HG02588 (cell line): ENCODE results near the gene KIF1A.
"Not testable (repeated sequence)": the region's sequence is repeated elsewhere in the genome, so short reads cannot be mapped to it uniquely, and the experiment has no call there.

Source experiments
- ATAC-seq: cut with Tn5 transposase; IDR thresholded peaks from one replicate; pipeline ENCODE4 v1.9.1; 2021; ENCODE audit warnings: mild to moderate bottlenecking, moderate library complexity; ENCODE audit not compliant: unreplicated experiment

Gene KIF1A

GRCh38 chr2:240691631-240692420 lies 128.2 kb downstream of the KIF1A start, which contains the start of gene AQP12A:
Gene AQP12A (plus strand): TSS chr2:240691866. CDS start chr2:240691914, 48 bp downstream.
- not testable (repeated sequence) for ATAC-seq

GRCh38 chr2:240691075-240691427 lies 129.0 kb downstream of the KIF1A start:
- ATAC-seq: not testable (repeated sequence)

- not testable (repeated sequence) for ATAC-seq
These were observed 129.5 kb downstream of the KIF1A start for GRCh38 chr2:240690421-240691074.

GRCh38 chr2:240689975-240690374 lies 130.0 kb downstream of the KIF1A start:
- no peak for ATAC-seq

- no peak for ATAC-seq
These were observed 131.5 kb downstream of the KIF1A start for GRCh38 chr2:240688553-240688919.

- no peak for ATAC-seq
These were observed 132.1 kb downstream of the KIF1A start for GRCh38 chr2:240687741-240688552.

- ATAC-seq: no peak
These were observed 132.8 kb downstream of the KIF1A start for GRCh38 chr2:240687045-240687740.

GRCh38 chr2:240686460-240686859 lies 133.6 kb downstream of the KIF1A start:
- no peak for ATAC-seq

GRCh38 chr2:240685771-240686371 lies 134.1 kb downstream of the KIF1A start:
- no peak for ATAC-seq

GRCh38 chr2:240683980-240684728 lies 135.9 kb downstream of the KIF1A start:
- ATAC-seq: not testable (repeated sequence)

- not testable (repeated sequence) for ATAC-seq
These were observed 136.6 kb downstream of the KIF1A start for GRCh38 chr2:240683329-240683979.

GRCh38 chr2:240682431-240683224 lies 137.4 kb downstream of the KIF1A start, which contains the start of gene AQP12B:
Gene AQP12B (minus strand): TSS chr2:240682885. CDS start chr2:240682837, 48 bp downstream.
- not testable (repeated sequence) for ATAC-seq

- ATAC-seq: not testable (repeated sequence)
These were observed 139.8 kb downstream of the KIF1A start for GRCh38 chr2:240680185-240680584.

GRCh38 chr2:240678909-240679308 lies 141.1 kb downstream of the KIF1A start:
- ATAC-seq: not testable (repeated sequence)

- ATAC-seq: not testable (repeated sequence)
These were observed 142.0 kb downstream of the KIF1A start for GRCh38 chr2:240678043-240678442.

GRCh38 chr2:240675345-240675744 lies 144.7 kb downstream of the KIF1A start:
- ATAC-seq: not testable (repeated sequence)

- not testable (repeated sequence) for ATAC-seq
These were observed 145.4 kb downstream of the KIF1A start for GRCh38 chr2:240674461-240675184.
